Activated CD8-positive, alpha-beta memory T cell treated with anti-CD3 and anti-CD28 coated beads, Interleukin-2, amount 50 U/mL, for 1 hour (primary cell): ENCODE measurements around the gene CREBL2.
"Not testable (repeated sequence)": the region's sequence is repeated elsewhere in the genome, so short reads cannot be mapped to it uniquely, and the experiment has no call there.

ENCODE experiments used
- DNase-seq: peaks from one replicate; pipeline ENCODE4 v3.0.0-alpha.2; 2020; ENCODE audit errors: extremely low read depth

CREBL2 gene

DNA sequence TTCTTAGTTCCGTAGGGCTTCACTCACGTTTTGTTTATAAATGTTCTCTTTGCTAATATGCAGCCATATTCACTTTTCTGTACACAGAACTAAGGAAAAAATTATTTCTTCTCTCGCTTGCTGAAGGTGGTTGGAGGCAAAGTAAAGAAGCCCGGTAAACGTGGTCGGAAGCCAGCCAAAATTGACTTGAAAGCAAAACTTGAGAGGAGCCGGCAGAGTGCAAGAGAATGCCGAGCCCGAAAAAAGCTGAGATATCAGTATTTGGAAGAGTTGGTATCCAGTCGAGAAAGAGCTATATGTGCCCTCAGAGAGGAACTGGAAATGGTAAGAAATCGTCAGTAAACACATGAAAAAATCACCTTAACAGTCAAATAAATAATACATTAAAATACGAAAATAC, 24.0 kb downstream of the CREBL2 start:
- DNase-seq: no peak

DNA sequence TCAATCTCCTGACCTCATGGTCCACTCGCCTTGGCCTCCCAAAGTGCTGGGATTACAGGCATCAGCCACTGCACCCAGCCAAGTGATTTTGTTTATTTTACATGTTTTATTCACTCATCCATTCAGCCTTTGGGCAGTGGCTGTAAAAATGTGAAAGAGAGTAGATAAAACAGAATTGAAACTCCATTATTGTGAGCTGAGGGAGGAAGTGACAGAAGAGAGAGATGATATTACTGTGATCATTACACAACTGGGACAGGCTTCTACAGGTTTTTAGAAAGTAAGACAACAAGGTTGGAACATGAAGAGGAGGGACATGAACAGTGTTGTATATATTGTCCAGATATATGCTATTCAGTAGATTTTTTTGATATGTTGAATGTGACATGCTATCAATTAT, 25.0 kb downstream of the CREBL2 start:
- no peak for DNase-seq

DNA sequence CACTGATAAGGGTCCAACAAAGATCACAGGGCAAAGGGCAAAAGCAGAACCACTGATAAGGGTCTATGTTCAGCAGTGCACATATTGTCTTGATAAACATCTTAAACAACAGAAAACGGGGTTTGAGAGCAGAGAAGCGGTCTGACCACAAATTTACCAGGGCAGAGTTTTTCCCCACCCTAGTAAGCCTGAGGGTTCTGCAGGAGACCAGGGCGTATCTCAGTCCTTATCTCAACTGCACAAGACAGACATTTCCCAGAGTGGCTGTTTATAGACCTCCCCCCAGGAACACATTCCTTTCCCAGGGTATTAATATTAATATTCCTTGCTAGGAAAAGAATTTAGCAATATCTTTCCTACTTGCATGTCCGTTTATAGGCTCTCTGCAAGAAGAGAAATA, 28.3 kb downstream of the CREBL2 start:
- DNase-seq: not testable (repeated sequence)

DNA sequence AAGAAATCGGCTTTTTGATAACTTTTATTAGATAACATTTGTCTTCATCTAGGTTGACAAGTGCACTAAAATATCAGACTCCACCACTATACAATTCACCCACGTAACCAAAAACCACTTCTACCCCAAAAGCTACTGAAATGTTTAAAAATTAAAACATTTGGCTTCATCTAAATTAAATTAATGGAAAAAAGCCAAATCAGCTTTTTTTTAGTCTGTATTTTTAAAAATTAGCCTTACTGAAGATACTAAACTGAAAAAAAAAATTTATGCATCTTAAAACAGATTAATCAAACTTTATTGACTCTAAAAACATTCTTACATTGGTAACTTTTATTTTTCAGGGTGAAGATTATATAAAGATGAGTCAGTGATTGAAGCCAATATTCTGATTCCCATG, 30.0 kb downstream of the CREBL2 start:
- DNase-seq: no peak

DNA sequence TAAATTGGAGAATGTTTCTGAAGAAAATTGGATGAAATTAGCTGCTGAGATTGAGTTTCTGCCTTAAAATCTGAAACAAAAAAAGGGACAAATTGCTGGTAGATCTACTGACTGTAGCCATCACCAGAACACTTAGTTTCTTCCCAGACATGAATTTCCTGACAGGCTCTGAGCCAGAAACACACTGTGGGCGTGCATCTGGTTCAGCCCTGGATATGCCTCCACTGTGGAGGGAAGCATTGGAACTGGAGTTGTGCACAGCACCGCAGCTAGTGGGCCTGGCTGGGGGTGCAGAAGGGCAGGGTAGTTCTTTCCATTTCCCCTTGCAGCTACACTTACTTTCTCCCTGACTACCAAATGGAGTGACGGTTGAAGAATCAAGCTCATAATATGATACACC, 31.2 kb downstream of the CREBL2 start:
- no peak for DNase-seq

DNA sequence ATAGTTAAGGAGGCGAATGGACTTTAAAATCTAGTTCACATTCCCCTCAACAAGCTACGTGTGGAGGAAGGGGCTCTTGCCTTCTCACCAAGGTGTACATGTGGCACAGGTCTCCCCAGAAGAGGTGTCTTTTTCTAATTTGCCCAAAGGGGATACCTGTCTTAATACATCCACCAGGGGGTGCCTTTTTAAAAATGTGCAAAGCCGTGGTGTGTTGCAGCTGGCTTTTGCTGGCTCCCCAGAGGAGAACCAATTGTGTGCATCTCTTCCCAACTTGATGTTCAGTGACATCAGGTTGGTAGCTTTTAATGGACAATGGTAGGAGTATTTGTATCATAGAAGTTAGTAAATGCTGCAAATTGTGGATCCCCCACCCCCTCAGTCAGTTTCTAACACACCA, 33.8 kb downstream of the CREBL2 start:
- peak; percentile 21 for DNase-seq

DNA sequence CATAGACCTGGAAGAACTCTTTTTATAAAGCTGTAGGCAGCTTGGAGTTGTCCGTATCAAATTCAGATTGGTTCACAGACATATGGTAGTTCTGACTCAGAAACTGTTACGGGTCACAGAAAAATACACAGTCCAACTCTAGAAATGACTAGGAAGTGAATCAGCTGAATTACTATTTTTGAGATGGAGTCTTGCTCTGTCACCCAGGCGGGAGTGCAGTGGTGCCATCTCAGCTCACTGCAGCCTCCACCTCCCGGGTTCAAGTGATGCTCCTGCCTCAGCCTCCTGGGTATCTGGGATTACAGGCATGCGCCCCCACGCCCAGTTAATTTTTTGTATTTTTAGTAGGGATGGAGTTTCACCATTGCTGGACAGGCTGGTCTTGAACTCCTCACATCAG, 34.3 kb downstream of the CREBL2 start:
- not testable (repeated sequence) for DNase-seq

DNA sequence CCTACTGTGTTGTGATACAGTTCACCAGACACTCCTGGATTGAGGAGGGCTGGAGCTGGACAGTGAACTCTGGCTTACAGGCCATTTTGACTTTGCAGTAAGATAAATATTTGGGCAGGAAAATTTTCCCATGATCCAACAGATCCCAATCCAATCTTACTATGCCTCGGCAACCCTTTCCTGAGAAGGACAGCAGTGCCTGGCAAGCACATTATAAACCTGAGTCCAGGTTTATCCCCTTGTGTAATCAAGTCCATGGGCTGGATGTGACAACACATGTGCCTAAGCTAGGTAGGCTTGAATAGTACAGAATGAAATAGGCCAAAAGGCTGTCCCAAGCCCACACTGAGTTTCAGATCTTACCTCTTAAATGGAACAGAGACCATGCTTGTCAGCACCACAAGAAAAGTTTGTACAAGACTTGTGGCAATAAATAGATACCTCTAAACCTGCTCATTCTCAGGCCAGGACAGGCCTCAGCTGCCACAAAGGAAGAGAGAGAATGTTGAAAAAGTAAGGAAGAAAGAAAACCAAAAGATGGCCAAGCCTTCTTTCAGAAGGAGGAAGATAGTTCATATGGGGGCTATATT, 34.9 kb downstream of the CREBL2 start:
- no peak for DNase-seq

DNA sequence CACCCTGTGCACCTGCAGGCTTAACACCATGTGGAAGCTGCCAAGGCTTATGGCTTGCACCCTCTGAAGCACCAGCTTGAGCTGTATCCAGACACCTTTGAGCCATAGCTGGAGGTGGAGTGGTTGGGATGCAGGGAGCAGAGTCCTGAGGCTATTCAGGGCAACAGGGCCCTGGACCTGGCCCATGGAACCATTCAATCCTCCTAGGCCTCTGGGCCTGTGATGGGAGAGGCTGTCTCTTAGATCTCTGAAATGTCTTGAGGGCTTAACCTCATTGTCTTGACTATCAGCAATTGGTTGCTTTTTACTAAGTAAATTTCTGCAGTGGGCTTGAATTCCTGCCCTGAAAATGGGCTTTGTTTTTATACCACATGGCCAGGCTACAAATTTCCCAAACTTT, 36.6 kb downstream of the CREBL2 start:
- DNase-seq: no peak

DNA sequence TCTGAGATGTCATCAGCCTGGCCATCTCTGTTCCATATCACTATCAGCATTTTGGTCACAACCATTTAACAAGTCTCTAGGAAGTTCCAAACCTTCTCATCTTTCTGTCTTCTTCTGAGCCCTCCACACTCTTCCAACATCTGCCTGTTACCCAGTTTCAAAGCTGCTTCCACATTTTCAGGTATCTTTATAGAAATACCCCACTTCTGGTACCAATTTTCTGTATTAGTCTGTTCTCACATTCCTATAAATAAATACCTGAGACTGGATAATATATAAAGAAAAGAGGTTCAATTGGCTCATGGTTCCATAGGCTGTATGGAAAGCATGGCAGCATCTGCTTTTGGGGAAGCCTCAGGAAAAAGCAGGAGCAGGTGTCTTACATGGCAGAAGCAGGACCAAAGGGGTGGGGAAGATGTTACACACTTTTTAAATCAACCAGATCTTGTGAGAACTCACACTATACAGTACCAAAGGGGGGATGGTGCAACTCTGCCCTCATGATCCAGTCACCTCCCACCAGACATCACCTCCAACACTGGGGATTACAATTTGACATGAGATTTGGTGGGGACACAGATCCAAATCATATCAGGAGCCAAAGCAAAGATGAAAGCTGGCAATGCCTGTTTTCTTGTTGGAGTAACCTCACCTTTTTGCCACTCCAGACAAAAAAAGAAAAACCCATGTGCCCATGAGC, 37.4 kb downstream of the CREBL2 start:
- DNase-seq: no peak

DNA sequence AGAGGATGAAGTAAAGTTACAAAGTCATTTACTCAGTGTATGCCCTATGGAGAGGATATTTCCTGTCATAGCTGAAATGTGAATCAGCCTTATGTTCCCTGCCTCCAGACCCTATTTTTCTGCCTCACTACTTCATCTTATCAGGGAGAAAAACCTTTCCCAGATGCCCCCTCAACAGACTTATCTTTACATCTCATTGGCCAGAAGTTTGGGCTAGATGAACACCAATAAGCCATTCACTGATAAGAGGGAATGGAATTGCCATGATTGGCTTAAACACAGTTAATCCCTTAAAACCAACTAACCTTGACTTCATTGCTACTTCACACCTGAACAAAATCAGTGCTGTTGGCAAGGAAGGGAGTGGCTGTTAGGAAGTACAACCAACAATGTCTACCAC, 40.1 kb downstream of the CREBL2 start:
- DNase-seq: no peak

DNA sequence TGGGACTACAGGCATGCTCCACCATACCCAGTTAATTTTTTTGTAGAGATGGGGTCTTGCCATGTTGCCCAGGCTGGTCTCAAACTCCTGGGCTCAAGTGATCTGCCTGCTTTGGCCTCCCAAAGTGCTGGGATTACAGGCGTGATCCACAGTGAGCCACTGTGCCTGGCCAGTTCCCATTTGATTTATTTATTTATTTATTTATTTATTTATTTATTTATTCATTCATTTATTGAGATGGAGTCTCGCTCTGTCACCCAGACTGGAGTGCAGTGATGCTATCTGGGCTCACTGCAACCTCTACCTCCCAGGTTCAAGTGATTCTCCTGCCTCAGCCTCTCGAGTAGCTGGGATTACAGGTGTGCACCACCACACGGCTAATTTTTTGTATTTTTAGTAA, 41.0 kb downstream of the CREBL2 start:
- DNase-seq: not testable (repeated sequence)

DNA sequence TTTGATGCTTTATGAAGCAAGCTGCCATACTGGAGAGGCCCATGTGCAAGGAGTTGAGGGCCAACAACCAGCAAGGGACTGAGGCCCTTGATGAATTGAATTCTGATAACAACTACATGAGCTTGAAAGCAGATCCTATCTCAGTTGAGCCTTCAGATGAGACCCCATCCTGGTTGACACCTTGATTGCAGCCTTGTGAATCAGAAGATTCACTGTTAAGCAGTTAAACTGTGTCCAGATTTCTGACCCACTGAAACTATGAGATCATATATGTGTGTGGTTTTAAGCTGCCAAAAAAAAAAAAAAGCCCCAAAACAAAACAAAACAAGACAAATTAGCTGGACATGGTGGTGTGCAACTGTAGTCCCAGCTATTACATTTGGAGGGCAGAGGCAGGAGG, 42.2 kb downstream of the CREBL2 start:
- DNase-seq: no peak

DNA sequence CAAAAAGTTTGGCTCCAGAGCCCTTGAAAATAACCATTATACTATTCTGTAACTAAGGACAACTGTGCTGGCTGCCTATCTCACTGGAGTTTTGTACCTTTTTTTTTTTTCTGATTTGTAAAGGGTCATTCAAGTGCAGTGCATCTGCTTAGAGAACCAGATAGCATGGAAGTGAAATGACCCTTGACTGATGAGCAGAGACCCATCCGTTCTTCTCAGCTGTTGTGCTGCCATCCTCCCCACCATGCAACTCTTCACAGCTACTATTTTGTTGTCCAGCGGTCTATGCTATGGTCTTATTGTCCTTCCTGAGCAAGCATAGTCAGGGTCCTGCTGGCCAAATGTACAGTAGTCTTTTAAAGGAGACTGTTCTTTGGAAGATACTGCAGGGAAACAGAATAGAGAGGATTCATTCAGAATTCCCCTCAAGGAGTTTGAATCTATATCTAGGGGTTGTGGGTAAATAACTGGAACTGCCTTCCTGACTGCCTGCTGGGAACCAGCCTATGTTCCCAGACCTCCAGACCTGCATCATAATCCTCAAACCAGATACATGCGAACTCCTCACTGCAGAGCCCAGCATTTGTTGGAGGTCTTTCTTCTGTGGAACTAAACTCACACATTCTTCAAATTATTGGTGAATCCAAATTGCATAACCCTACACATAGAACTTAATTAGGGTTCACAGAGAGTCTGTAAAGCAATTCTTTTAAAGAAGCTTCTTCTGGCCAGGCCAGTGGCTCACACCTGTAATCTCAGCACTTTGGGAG, 43.2 kb downstream of the CREBL2 start:
- DNase-seq: no peak

DNA sequence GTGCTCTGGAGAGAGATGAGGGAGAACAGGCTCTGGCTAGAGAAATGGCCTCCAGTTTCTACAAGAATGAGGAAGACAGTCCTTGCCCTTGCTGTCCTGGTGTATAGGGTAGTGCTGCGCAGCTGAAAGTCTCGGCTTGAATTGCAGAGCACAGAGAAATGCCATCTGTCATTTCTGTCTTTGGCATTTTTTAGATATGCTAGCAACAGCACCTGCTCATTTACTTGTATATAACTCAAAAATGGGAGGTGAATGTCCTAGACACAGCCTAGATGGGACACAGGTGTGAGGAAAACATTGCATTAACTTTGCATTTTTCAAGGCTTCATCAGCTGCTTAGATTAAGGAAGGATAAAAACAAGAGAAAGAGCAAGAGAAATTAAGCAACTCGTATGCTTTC, 48.5 kb downstream of the CREBL2 start:
- no peak for DNase-seq

DNA sequence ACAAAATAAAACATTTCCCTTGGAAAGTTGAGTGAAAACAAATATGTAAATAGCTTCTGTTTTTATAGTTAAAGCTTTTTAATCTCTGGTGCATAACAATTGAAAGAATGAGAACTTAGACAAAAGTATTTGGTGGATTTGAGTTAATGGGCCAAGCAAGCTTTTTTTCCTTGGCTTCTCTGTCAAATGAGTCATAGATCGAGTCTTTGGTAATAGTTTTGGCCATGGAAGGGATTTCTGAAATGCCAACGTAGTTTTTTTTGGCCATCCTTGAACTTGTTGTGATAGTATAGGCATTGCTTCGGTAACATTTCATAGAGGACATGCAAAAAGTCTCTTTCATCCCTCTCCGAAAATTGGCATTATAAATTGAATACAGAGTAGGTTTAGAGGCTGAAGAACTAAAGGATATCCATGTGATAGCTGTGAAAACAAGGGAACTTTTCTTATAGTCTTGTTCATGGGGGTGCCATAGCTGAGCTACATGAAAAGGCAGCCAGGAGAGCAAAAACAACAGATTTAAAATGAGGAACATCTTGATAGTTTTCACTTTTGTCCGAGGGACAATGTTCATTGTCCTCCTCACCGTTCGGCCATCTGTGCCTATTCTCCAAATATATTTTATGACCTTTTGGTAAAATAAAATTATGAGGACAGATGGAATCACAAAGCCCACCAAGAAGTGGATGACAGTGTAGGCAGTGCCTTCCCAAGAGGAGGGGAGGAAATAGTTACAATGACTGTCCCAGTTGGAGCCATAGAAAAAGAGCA, 49.6 kb downstream of the CREBL2 start:
- no peak for DNase-seq

DNA sequence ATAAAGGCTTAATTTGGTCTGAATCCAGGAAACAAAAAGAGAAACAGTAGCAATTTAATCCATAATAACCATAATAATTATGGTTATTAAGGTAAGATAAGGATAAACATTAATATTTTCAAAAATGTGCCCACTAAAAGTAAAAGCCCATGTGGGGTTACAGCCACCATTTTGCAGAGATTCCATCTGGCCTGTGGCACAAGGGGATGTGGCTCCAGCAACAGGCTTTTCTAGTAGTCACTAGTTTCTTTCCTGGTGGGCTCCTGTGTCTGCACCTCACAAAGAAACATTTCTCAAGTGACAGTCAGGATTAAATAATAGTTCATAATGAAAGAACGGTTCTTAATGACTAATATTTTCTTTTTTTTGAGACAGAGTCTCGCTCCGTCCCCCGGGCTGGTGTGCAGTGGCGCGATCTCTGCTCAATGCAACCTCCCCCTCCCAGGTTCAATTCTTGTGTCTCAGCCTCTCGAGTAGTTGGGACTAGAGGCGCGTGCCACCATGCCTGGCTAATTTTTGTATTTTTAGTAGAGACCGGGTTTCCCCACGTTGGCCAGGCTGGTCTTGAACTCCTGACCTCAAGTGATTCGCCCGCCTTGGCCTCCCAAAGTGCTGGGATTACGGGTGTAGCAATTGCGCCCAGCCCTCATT, 52.1 kb downstream of the CREBL2 start:
- no peak for DNase-seq

DNA sequence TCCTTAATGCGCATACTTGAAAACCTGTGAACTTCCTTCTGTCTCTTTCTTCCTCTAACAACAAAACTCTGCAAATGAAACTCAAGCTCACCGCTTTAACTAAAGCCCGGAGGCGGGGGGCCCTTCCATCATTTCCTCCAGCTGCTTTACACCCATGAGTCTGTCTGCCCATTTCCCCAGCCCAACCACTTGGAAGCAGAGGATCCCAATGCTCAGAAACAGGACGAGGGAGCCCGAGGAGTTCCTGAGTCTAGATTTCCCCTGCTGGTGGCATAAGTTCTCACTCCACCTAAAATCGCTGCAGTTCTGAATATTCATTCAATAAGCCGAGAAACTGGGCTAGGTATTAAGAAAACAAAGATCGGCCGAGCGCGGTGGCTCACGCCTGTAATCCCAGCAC, 53.5 kb downstream of the CREBL2 start:
- no peak for DNase-seq

DNA sequence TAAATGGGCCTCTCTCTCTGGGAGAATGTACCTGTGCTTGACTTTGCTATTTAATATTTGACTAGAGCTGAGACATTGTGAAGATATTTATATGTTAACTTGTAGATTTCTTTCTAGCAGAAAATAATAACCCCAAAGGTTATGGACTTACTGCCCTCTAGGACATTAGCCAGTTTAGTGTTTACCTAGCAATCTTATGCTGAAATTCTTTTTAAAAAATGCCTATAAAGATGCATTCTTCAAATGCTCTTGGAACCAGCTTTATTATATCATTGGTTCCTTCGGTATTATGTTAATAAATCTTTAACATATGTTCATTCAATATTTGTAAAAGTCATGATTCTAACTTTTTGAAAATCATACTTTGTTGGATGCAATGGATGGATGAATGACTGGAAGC, 56.3 kb downstream of the CREBL2 start:
- no peak for DNase-seq

DNA sequence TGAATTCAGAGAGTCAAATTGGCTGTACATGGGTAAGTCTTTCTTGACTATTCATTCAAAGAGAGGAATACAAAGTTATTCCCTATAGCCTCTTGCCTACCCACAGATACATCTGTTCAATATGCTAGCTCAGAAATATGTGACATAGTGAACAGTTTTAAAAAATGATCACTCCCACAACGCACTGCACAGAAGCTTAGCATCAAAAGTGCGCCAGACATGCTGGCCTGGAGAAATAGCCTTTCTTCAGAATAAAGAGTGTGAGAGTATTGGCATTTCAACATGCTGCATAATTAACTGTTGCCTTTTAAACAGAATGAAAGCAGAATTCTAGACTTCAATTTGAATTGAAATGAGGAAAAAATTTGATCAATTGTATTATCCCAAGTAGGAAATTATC, 57.3 kb downstream of the CREBL2 start:
- no peak for DNase-seq

DNA sequence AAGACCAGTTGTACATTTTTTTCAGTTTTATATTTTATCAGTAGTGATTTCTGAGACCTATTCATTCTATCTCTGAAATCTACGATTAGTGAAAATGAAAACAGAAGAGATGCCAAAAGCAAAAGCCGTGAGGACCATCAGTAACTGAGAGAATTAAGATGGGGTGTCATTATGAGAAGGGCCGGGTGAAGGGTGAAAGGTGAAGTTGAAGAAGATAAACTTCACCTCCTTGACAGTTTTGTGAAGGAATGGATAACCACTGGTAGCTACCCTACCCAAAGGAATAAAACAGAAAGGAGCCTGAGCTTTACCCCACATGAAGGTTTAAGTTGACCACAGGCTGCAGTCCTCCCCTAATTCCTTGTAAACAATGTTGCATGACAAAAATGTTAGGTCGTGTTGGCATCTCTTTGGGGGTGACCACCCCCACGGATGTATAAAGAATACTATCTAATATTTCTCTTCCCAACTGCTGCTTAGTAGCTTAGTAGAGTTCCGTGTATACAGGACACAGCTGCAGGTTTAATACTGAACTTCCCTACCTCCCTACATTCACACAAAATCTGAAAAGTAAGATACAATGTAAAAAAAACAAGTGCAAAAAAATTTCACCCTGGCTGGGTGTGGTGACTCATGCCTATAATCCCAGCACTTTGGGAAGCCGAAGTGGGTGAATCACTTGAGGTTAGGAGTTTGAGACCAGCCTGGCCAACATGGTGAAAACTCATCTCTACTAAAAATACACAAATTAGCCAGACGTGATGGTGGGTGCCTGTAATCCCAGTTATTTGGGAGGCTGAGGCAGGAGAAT, 60.4 kb downstream of the CREBL2 start:
- DNase-seq: no peak
